Measurements from ENCODE around the gene CHCHD6. TPM values are rescaled to one million over a fixed set of nuclear protein-coding genes. Genes with fewer than 3 reads are reported as not detected.

CHCHD6 gene
- total RNA-seq, 1 experiment from 2014 or later = 33.0 TPM

DNA sequence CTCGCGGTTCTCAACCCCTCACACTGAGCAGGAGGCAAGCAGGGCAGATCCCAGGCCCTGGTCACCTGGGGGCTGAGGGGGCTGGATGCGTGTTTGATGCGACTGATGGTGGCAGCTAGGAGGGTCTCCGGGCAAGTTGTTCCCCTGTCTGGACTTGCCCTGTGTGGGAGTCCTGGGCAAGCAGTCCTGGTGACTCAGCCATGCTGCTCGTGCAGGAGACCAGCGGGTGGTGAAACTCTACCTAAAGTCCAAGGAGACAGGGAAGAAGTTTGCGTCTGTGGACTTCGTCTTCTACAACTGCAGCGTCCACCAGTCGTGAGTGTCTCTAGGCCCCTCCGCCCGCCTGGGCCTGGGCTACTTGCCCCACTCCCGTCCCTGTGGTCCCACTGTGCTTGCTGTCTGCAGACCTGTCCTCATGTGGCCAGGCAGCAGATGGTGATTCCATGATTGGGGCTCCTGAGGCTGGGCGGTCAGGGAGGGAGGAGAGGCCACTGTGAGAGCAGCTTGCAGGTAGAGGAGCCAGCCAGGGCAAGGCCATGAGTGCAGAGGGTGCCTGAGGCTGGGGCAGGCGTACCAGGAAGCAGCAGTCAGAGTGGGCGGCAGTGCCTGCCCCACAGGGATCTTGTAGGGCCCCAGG lies 301.9 kb downstream of the CHCHD6 start:
- peak; percentile 13 for DNase-seq
- no peaks in the 10 kb centered on the region for H3K9me3 ChIP-seq (ENCODE audit: low read length)
- BruUV-seq (replicated peaks) = no TSS peak
- peak overlapping the region; percentile 50 for H3K27ac ChIP-seq (ENCODE audit: low read length)
- H3K4me1 ChIP-seq (ENCODE audit: insufficient read depth, low read length) = peaks cover 20% of the 10 kb centered on the region
- H3K9ac ChIP-seq (ENCODE audit: low read length) = no peak overlapping the region
- H3F3A ChIP-seq (ENCODE audit: low read length, unreplicated experiment) = no peaks in the 10 kb centered on the region
- ATAC-seq = 0 out of 2 replicates have a peak, but pooled peaks have one; percentile 26
- intact Hi-C loops (cut with micrococcal nuclease) = no loop called here
- no peaks in the 10 kb centered on the region for H3K9me2 ChIP-seq (replicated peaks; ENCODE audit: low read length)
- no peak overlapping the region for H3K4me3 ChIP-seq (ENCODE audit: low read length)
- ChIA-PET POLR2A (ENCODE audit: unreplicated experiment) (no interaction called here), CTCF (no interaction called here)
- no peaks in the 10 kb centered on the region for H4K20me1 ChIP-seq (ENCODE audit: low read length)
- TF ChIP-seq, protein P1, sequence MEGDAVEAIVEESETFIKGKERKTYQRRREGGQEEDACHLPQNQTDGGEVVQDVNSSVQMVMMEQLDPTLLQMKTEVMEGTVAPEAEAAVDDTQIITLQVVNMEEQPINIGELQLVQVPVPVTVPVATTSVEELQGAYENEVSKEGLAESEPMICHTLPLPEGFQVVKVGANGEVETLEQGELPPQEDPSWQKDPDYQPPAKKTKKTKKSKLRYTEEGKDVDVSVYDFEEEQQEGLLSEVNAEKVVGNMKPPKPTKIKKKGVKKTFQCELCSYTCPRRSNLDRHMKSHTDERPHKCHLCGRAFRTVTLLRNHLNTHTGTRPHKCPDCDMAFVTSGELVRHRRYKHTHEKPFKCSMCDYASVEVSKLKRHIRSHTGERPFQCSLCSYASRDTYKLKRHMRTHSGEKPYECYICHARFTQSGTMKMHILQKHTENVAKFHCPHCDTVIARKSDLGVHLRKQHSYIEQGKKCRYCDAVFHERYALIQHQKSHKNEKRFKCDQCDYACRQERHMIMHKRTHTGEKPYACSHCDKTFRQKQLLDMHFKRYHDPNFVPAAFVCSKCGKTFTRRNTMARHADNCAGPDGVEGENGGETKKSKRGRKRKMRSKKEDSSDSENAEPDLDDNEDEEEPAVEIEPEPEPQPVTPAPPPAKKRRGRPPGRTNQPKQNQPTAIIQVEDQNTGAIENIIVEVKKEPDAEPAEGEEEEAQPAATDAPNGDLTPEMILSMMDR (conservative IDR thresholded peaks at IDR 0.05; ENCODE audit: low read depth, low read length) = no peak
- TF ChIP-seq EZH2phosphoT487 (IDR thresholded peaks at IDR 0.05; ENCODE audit: borderline replicate concordance, low read length) (no peak), EZH2 (IDR thresholded peaks at IDR 0.05; ENCODE audit: low read length, unreplicated experiment) (no peak)
- H3K79me2 ChIP-seq (ENCODE audit: low read length) = 0 out of 2 replicates have a peak, but pooled peaks cover 2% of the 10 kb centered on the region
- no peak overlapping the region for H3K4me2 ChIP-seq (ENCODE audit: low read length)
- no peaks in the 10 kb centered on the region for H3K27me3 ChIP-seq (ENCODE audit: low read length)
- H3K36me3 ChIP-seq (ENCODE audit: low read depth, low read length) = no peaks in the 10 kb centered on the region
- H2AFZ ChIP-seq (ENCODE audit: low read length) = no peak overlapping the region

- intact Hi-C loops (cut with micrococcal nuclease) = no loop called here
- CTCF ChIA-PET = no interaction called here
- H3K36me3 ChIP-seq (ENCODE audit: low read depth, low read length) = no peaks in the 10 kb centered on the region; the same call in 1 of the 2 replicates
Measured at GRCh38 chr3:127006781-127007436, 302.9 kb downstream of the CHCHD6 start.

More at GRCh38 chr3:127006781-127007436, 302.9 kb downstream of the CHCHD6 start:
- H3K27ac ChIP-seq (ENCODE audit: low read length) = peak overlapping the region; percentile 50
- no peaks in the 10 kb centered on the region for H3K27me3 ChIP-seq (ENCODE audit: low read length)
- no peak overlapping the region for H3K4me3 ChIP-seq (ENCODE audit: low read length)
- H4K20me1 ChIP-seq (ENCODE audit: low read length) = no peaks in the 10 kb centered on the region
- ATAC-seq (peak; percentile 45), DNase-seq (peak; percentile 66)
- H3K9me2 ChIP-seq (replicated peaks; ENCODE audit: low read length) = no peaks in the 10 kb centered on the region
- H3K79me2 ChIP-seq (ENCODE audit: low read length) = no peaks in the 10 kb centered on the region
- TF ChIP-seq EZH2 (IDR thresholded peaks at IDR 0.05; ENCODE audit: low read length, unreplicated experiment) (no peak), EZH2phosphoT487 (IDR thresholded peaks at IDR 0.05; ENCODE audit: borderline replicate concordance, low read length) (no peak)
- TF ChIP-seq, protein P1 (conservative IDR thresholded peaks at IDR 0.05; ENCODE audit: low read depth, low read length) = no peak
- no peak overlapping the region for H2AFZ ChIP-seq (ENCODE audit: low read length)
- H3K4me1 ChIP-seq (ENCODE audit: insufficient read depth, low read length) = peaks cover 20% of the 10 kb centered on the region
- H3K9me3 ChIP-seq (ENCODE audit: low read length) = no peaks in the 10 kb centered on the region
- peak overlapping the region; percentile 9; the same call in 1 of the 2 replicates for H3K4me2 ChIP-seq (ENCODE audit: low read length)
- no peaks in the 10 kb centered on the region for H3F3A ChIP-seq (ENCODE audit: low read length, unreplicated experiment)
- no TSS peak for BruUV-seq (replicated peaks)
- H3K9ac ChIP-seq (ENCODE audit: low read length) = no peak overlapping the region
- POLR2A ChIA-PET (ENCODE audit: unreplicated experiment) = no interaction called here

Measured in PC-3 (cell line).